K562 (cell line): ENCODE results near the gene TPD52L2. TPM values are rescaled to one million over a fixed set of nuclear protein-coding genes. Genes with fewer than 3 reads are reported as not detected.
A peak's percentile ranks its signal among the peaks of the same experiment; 100 is the strongest.

Source experiments
- ATAC-seq: fragments of 200-7000 bp; cut with Tn5 transposase; 3 replicates; pipeline ENCODE4 v1.9.1; 2020; ENCODE audit warnings: moderate library complexity
- BruUV-seq: library from RNA; stranded (reverse); fragments of 400-500 nt; replicated peaks from 2 replicates; lab custom pipeline; 2021; lab: Mats Ljungman, UMichigan
- CTCF ChIA-PET: fragments of 300-600 bp; formaldehyde crosslinking; extraction: SDS; loops from one replicate; lab custom pipeline; 2021; ENCODE audit warnings: low intra/inter-chr PET ratio; lab: Yijun Ruan, JAX
- POLR2A ChIA-PET: fragments of 300-600, 350-650 bp; sonication (Branson Sonifier 250); formaldehyde crosslinking; extraction: SDS; loops from one replicate; lab custom pipeline; 2021; ENCODE audit warnings: antibody characterized with exemption, inconsistent platforms; lab: Yijun Ruan, JAX
- DNase-seq, 4 experiments: peaks; one replicate each; pipeline versions ENCODE4 v3.0.0 to v3.0.0-alpha.2; 2011 to 2018; ENCODE audit warnings: low spot score in 3 of 4, mixed read lengths in 3 of 4; ENCODE audit errors: extremely low read depth in 1 of 4
- FAIRE-seq: peaks from 2 replicates; lab custom pipeline; 2011; peaks lifted over from hg19 to GRCh38; lab: Jason Lieb, UNC
- H2AFZ ChIP-seq: 2 replicates; pipeline ENCODE4 v1.6.0; 2011; ENCODE audit warnings: low read depth, low read length, control low read depth, inconsistent platforms
- H3K27ac ChIP-seq: fragments of 200-600 bp; 3 replicates; pipeline ENCODE4 v1.8.0; 2011; ENCODE audit warnings: low read depth, mild to moderate bottlenecking, control low read depth, inconsistent platforms, low read length, moderate library complexity, mixed read lengths; ENCODE audit errors: extremely low read depth
- H3K27me3 ChIP-seq, 2 experiments: fragments of 300-600 bp in 1 of 2; 2 replicates in 1 of 2; 3 replicates in 1 of 2; pipeline versions ENCODE4 v1.6.0 to v1.8.0; 2011; ENCODE audit warnings: inconsistent platforms in 2 of 2, low read length in 2 of 2, mild to moderate bottlenecking in 1 of 2, mixed read lengths in 1 of 2, moderate library complexity in 1 of 2; ENCODE audit not compliant: control insufficient read depth in 2 of 2, insufficient read depth in 2 of 2
- H3K36me3 ChIP-seq: fragments of 300-600 bp; 3 replicates; pipeline ENCODE4 v1.8.0; 2011; ENCODE audit warnings: mild to moderate bottlenecking, low read length, inconsistent platforms; ENCODE audit not compliant: control insufficient read depth, insufficient read depth
- H3K4me1 ChIP-seq, 2 experiments: fragments of 200-600 bp in 1 of 2; replicated peaks in 1 of 2; 2 replicates in 1 of 2; 3 replicates in 1 of 2; pipeline versions ENCODE4 v1.5.1 to v1.8.0; 2011; ENCODE audit warnings: inconsistent platforms in 2 of 2, low read length in 2 of 2, mild to moderate bottlenecking in 1 of 2, mixed read lengths in 1 of 2, moderate library complexity in 1 of 2; ENCODE audit not compliant: control insufficient read depth in 2 of 2, insufficient read depth in 2 of 2
- H3K4me2 ChIP-seq: 2 replicates; pipeline ENCODE4 v1.6.1; 2011; ENCODE audit warnings: low read length, control low read depth, inconsistent platforms, mixed read lengths; ENCODE audit not compliant: insufficient read depth
- H3K4me3 ChIP-seq: fragments of 200-600 bp; sonication (generic), shearing (Covaris generic); 2 replicates; pipeline ENCODE4 v1.5.1; 2016; ENCODE audit warnings: control low read depth, inconsistent platforms
- H3K79me2 ChIP-seq: fragments of 200-600 bp; 3 replicates; pipeline ENCODE4 v1.8.0; 2011; ENCODE audit warnings: low read length, inconsistent platforms; ENCODE audit not compliant: control insufficient read depth, insufficient read depth
- H3K9ac ChIP-seq, 2 experiments: 2 replicates each; pipeline versions ENCODE4 v1.6.0 to v1.6.1; 2011; ENCODE audit warnings: low read depth in 2 of 2, low read length in 2 of 2, control low read depth in 1 of 2, inconsistent platforms in 1 of 2, mild to moderate bottlenecking in 1 of 2, mixed read lengths in 1 of 2; ENCODE audit not compliant: insufficient read depth in 1 of 2
- H3K9me1 ChIP-seq: one replicate; pipeline ENCODE4 v1.6.0; 2011; ENCODE audit warnings: inconsistent platforms, mild to moderate bottlenecking, low read length, moderate library complexity; ENCODE audit not compliant: control insufficient read depth, insufficient read depth
- H3K9me3 ChIP-seq: replicated peaks from 2 replicates; pipeline ENCODE4 v1.5.1; 2011; ENCODE audit warnings: low read depth, low read length, inconsistent platforms; ENCODE audit not compliant: control insufficient read depth, insufficient read depth
- H4K20me1 ChIP-seq: replicated peaks from 2 replicates; pipeline ENCODE4 v1.6.1; 2011; ENCODE audit warnings: low read length, inconsistent platforms, mixed read lengths; ENCODE audit not compliant: control insufficient read depth, insufficient read depth
- CCNT2 ChIP-seq: IDR thresholded peaks from 2 replicates; pipeline ENCODE4 v1.6.1; 2011; ENCODE audit warnings: borderline replicate concordance, low read depth, mild to moderate bottlenecking, moderate library complexity, mixed read lengths, low read length; ENCODE audit not compliant: insufficient read length; ENCODE audit errors: extremely low read depth
- FOXP1 ChIP-seq: sonication (generic); formaldehyde crosslinking; IDR thresholded peaks from 2 replicates; pipeline ENCODE4 v1.8.0; 2022; ENCODE audit warnings: mild to moderate bottlenecking, missing genetic modification reagents
- GATA2 ChIP-seq: sonication (generic); formaldehyde crosslinking; IDR thresholded peaks from 2 replicates; pipeline ENCODE4 v1.4.0; 2020; ENCODE audit warnings: mild to moderate bottlenecking, missing genetic modification reagents
- HOXB6 ChIP-seq: fragments of 250-450 bp; sonication (Bioruptor Pico); IDR thresholded peaks from 2 replicates; pipeline ENCODE4 v1.5.1; 2022; ENCODE audit warnings: mild to moderate bottlenecking, borderline replicate concordance
- MYNN ChIP-seq, 2 experiments: sonication (generic); formaldehyde crosslinking in 1 of 2; IDR thresholded peaks; 2 replicates each; pipeline versions ENCODE4 v1.5.0 to v1.6.1; 2016 to 2020; ENCODE audit warnings: antibody characterized with exemption in 1 of 2, missing genetic modification reagents in 1 of 2
- PML ChIP-seq: IDR thresholded peaks from 2 replicates; pipeline ENCODE4 v1.6.1; 2012; ENCODE audit warnings: low read length, inconsistent platforms
- POLR2A ChIP-seq: fragments of 450-650 bp; conservative IDR thresholded peaks from 2 replicates; pipeline ENCODE4 v1.6.1; 2016
- RBFOX2 ChIP-seq: fragments of 200-400 bp; formaldehyde crosslinking; IDR thresholded peaks from 2 replicates; pipeline ENCODE4 v1.6.1; 2017; ENCODE audit warnings: low read depth, mild to moderate bottlenecking, low read length, moderate library complexity
- SNRNP70 ChIP-seq: fragments of 200-400 bp; formaldehyde crosslinking; optimal IDR thresholded peaks from 2 replicates; pipeline ENCODE3; 2017; ENCODE audit warnings: low read depth, low read length
- TOE1 ChIP-seq, 2 experiments: fragments of 450-650 bp in 1 of 2; sonication (generic) in 1 of 2; formaldehyde crosslinking in 1 of 2; IDR thresholded peaks; 2 replicates each; pipeline versions ENCODE4 v1.7.1 to v1.8.0; 2016 to 2022; ENCODE audit warnings: borderline replicate concordance in 2 of 2, mild to moderate bottlenecking in 2 of 2, antibody characterized with exemption in 1 of 2, inconsistent platforms in 1 of 2, low read depth in 1 of 2, missing genetic modification reagents in 1 of 2, moderate library complexity in 1 of 2
- ZFP36 ChIP-seq: fragments of 150-350 bp; IDR thresholded peaks from 2 replicates; pipeline ENCODE4 v1.6.1; 2018; ENCODE audit warnings: low read length, low read depth; ENCODE audit not compliant: partially characterized antibody
- ZNF449 ChIP-seq: fragments of 250-450 bp; sonication (Bioruptor Pico); IDR thresholded peaks from 2 replicates; pipeline ENCODE4 v1.8.0; 2022; ENCODE audit warnings: moderate library complexity, mild to moderate bottlenecking, inconsistent platforms
- WGBS: fragments of 100-300 bp; shearing (Covaris generic); methylation state at CpG from one replicate; pipeline ENCODE4 v1.1.6; 2016; ENCODE audit warnings: low coverage, mixed read lengths; ENCODE audit not compliant: insufficient coverage; ENCODE audit errors: missing lambda C conversion rate; 5-methylcytosine and 5-hydroxymethylcytosine counted together
- in situ Hi-C: fragments of 300-500 bp; cut with MboI; formaldehyde crosslinking; loops from 4 replicates; pipeline ENCODE4 v1.15.0; 2018; ENCODE audit warnings: inconsistent platforms, mixed read lengths
- intact Hi-C: fragments of 100-400 bp; cut with micrococcal nuclease; formaldehyde crosslinking; loops from 2 replicates; pipeline ENCODE4 v1.14.2; 2022
- polyA plus RNA-seq, 8 experiments: library from polyadenylated mRNA; depleted of rRNA in 4 of 8; stranded (reverse) in 5 of 8; unstranded in 3 of 8; fragments of >200 nt; fragmentation: Nextera tagmentation in 2 of 8; fragmentation: Illumina TruSeq in 1 of 8; extraction: Ambion mirVana in 2 of 8; extraction: Trizol in 1 of 8; gene quantifications; 2 replicates each; pipeline versions ENCODE4 v1.2.1 to v1.2.3, GENCODE V29; 2011 to 2014; ENCODE audit warnings: inconsistent platforms in 1 of 8, missing spikeins in 1 of 8
- total RNA-seq, 7 experiments: library from RNA; depleted of rRNA in 6 of 7; stranded (reverse); fragments of >200 nt in 6 of 7; fragmentation: Illumina TruSeq in 2 of 7; extraction: Trizol in 2 of 7; gene quantifications; 2 replicates each; pipeline versions ENCODE4 v1.2.1 to v1.2.3, GENCODE V29; 2011 to 2021; ENCODE audit warnings: low replicate concordance in 1 of 7

Gene TPD52L2
- total and polyA plus RNA-seq, 9 of the 15 experiments (the other 6 are each of a cell fraction or from before 2014, with no cell fraction given) = 1.9 to 117 (median 74.6) TPM

GRCh38 chr20:63885264-63886053 is 20.4 kb downstream of the TPD52L2 start:
- no TSS peak for BruUV-seq
- ChIA-PET CTCF (no interaction called here), POLR2A (interaction anchor here (0.9 kb wide), 1 partner anchor 11 kb away, joined by 3 read pairs; no protein-coding TSS in a partner anchor)
- H3K79me2 ChIP-seq = no peaks in the 10 kb centered on the region
- H3K4me1 ChIP-seq = peaks cover 0 to 18% of the 10 kb centered on the region in 2 experiments; a peak in 2 of 5 replicates
- H3K27me3 ChIP-seq = no peaks in the 10 kb centered on the region
- in situ Hi-C loops (no loop called here), intact Hi-C loops (no loop called here)
- peak overlapping the region in 1 of 2 experiments; percentile 46; a peak in 1 of 4 replicates for H3K9ac ChIP-seq
- peaks cover 16% of the 10 kb centered on the region for H4K20me1 ChIP-seq
- H2AFZ ChIP-seq = no peak overlapping the region
- no peak for ATAC-seq
- WGBS = 86% methylated on average over 17 of the region's 27 CpGs
- H3K36me3 ChIP-seq = peaks cover 84% of the 10 kb centered on the region; the same call in 2 of the 3 replicates
- no peak for DNase-seq
- no peak overlapping the region for H3K4me2 ChIP-seq
- H3K27ac ChIP-seq = no peak overlapping the region
- TF ChIP-seq HOXB6 (CRISPR knock-in tag) = no peak
- TF ChIP-seq RBFOX2 = peak; percentile 30; the same call in 1 of the 2 replicates
- TF ChIP-seq, all 486 proteins: peak for 1
- no peak for FAIRE-seq
- H3K9me3 ChIP-seq = no peaks in the 10 kb centered on the region
- H3K9me1 ChIP-seq = no peaks in the 10 kb centered on the region
- H3K4me3 ChIP-seq = no peak overlapping the region

- FAIRE-seq (no peak), ATAC-seq (no peak)
- CTCF ChIA-PET = no interaction called here
- TF ChIP-seq FOXP1 (CRISPR knock-in tag) (no peak), CCNT2 (no peak), SNRNP70 (no peak), POLR2A (no peak), PML (no peak), GATA2 (no peak), ZFP36 (no peak), ZNF449 (CRISPR knock-in tag) (no peak), TOE1 (IDR thresholded peaks at IDR 0.05; ENCODE audit: borderline replicate concordance) (no peak), TOE1 (CRISPR knock-in tag; IDR thresholded peaks at IDR 0.05; ENCODE audit: borderline replicate concordance, low read depth) (no peak), MYNN (IDR thresholded peaks at IDR 0.05) (no peak), MYNN (CRISPR knock-in tag; IDR thresholded peaks at IDR 0.05) (no peak)
These were observed 21.0 kb downstream of the TPD52L2 start for GRCh38 chr20:63886054-63886419.

More at GRCh38 chr20:63886054-63886419, 21.0 kb downstream of the TPD52L2 start:
- intact Hi-C loops = no loop called here
- 97% methylated on average over 7 of the region's 14 CpGs for WGBS
- no peaks in the 10 kb centered on the region for H3K27me3 ChIP-seq
- peaks cover 88% of the 10 kb centered on the region; the same call in 2 of the 3 replicates for H3K36me3 ChIP-seq
- H3K4me3 ChIP-seq = no peak overlapping the region
- H4K20me1 ChIP-seq = peaks cover 16% of the 10 kb centered on the region
- no peak overlapping the region for H3K27ac ChIP-seq
- no peaks in the 10 kb centered on the region for H3K79me2 ChIP-seq
- POLR2A ChIA-PET = no interaction called here
- H3K4me2 ChIP-seq = no peak overlapping the region
- in situ Hi-C loops = no loop called here
- peaks cover 0 to 18% of the 10 kb centered on the region in 2 experiments; a peak in 2 of 5 replicates for H3K4me1 ChIP-seq
- no peaks in the 10 kb centered on the region for H3K9me1 ChIP-seq
- no peak overlapping the region for H2AFZ ChIP-seq
- no peak overlapping the region for H3K9ac ChIP-seq
- no peak for DNase-seq
- no TSS peak for BruUV-seq
- H3K9me3 ChIP-seq = no peaks in the 10 kb centered on the region
